IMR-90 (cell line): ENCODE measurements around the gene OR2T4. TPM values are rescaled to one million over a fixed set of nuclear protein-coding genes. Genes with fewer than 3 reads are reported as not detected.

ENCODE experiments used
- ATAC-seq: fragments of 200-7000 bp; cut with Tn5 transposase; 2 replicates; pipeline ENCODE4 v1.9.1; 2020; ENCODE audit warnings: low read depth, mild to moderate bottlenecking, moderate library complexity
- BruUV-seq: library from RNA; stranded (reverse); fragments of 400-500 nt; replicated peaks from 2 replicates; lab custom pipeline; 2021; lab: Mats Ljungman, UMichigan
- CTCF ChIA-PET: fragments of 300-600 bp; formaldehyde crosslinking; extraction: SDS; loops from one replicate; lab custom pipeline; 2021; ENCODE audit warnings: antibody characterized with exemption; lab: Yijun Ruan, JAX
- POLR2A ChIA-PET: fragments of 300-600 bp; sonication (Branson Sonifier 250); formaldehyde crosslinking; loops from one replicate; lab custom pipeline; 2022; ENCODE audit warnings: antibody characterized with exemption; ENCODE audit not compliant: unreplicated experiment; lab: Charles Lee
- DNase-seq: peaks from one replicate; pipeline ENCODE4 v3.0.0; 2013
- H2AFZ ChIP-seq: replicated peaks from 2 replicates; pipeline ENCODE3; 2013; ENCODE audit warnings: low read length, mild to moderate bottlenecking; ENCODE audit not compliant: poor library complexity
- H2AK5ac ChIP-seq: 2 replicates; pipeline ENCODE4 v1.6.1; 2013; ENCODE audit warnings: low read depth, low read length, inconsistent platforms
- H2AK9ac ChIP-seq: replicated peaks from 2 replicates; pipeline ENCODE3; 2013; ENCODE audit warnings: mild to moderate bottlenecking, low read depth, low read length, moderate library complexity; ENCODE audit not compliant: poor library complexity
- H2BK120ac ChIP-seq: 2 replicates; pipeline ENCODE4 v1.6.1; 2013; ENCODE audit warnings: low read depth, low read length, inconsistent platforms
- H2BK15ac ChIP-seq: 3 replicates; pipeline ENCODE4 v1.6.1; 2013; ENCODE audit warnings: low read depth, low read length, inconsistent platforms
- H2BK20ac ChIP-seq: 2 replicates; pipeline ENCODE4 v1.6.1; 2013; ENCODE audit warnings: low read depth, mild to moderate bottlenecking, inconsistent platforms, low read length, moderate library complexity
- H2BK5ac ChIP-seq: 2 replicates; pipeline ENCODE4 v1.6.1; 2013; ENCODE audit warnings: mild to moderate bottlenecking, low read depth, low read length, inconsistent platforms; ENCODE audit not compliant: poor library complexity, severe bottlenecking
- H3K14ac ChIP-seq: replicated peaks from 2 replicates; pipeline ENCODE4 v1.6.1; 2013; ENCODE audit warnings: low read depth, low read length, inconsistent platforms
- H3K18ac ChIP-seq: 2 replicates; pipeline ENCODE4 v1.6.1; 2013; ENCODE audit warnings: low read depth, low read length, control low read depth
- H3K23ac ChIP-seq: 2 replicates; pipeline ENCODE4 v1.6.1; 2013; ENCODE audit warnings: low read depth, low read length, inconsistent platforms
- H3K27ac ChIP-seq: 2 replicates; pipeline ENCODE4 v1.5.1; 2013; ENCODE audit warnings: mild to moderate bottlenecking, control low read depth, low read length; ENCODE audit not compliant: insufficient read depth
- H3K27me3 ChIP-seq: 2 replicates; pipeline ENCODE4 v1.6.1; 2013; ENCODE audit warnings: low read length; ENCODE audit not compliant: control insufficient read depth, insufficient read depth
- H3K36me3 ChIP-seq: 2 replicates; pipeline ENCODE4 v1.6.1; 2013; ENCODE audit warnings: low read length, mixed read lengths; ENCODE audit not compliant: control insufficient read depth, insufficient read depth
- H3K4ac ChIP-seq: 2 replicates; pipeline ENCODE4 v1.6.1; 2013; ENCODE audit warnings: low read depth, low read length, inconsistent platforms
- H3K4me1 ChIP-seq: 2 replicates; pipeline ENCODE4 v1.6.1; 2013; ENCODE audit warnings: low read length, mixed read lengths; ENCODE audit not compliant: control insufficient read depth, insufficient read depth
- H3K4me2 ChIP-seq: 2 replicates; pipeline ENCODE4 v1.6.1; 2013; ENCODE audit warnings: low read depth, mild to moderate bottlenecking, control low read depth, low read length, moderate library complexity
- H3K4me3 ChIP-seq: 2 replicates; pipeline ENCODE4 v1.5.1; 2013; ENCODE audit warnings: low read depth, mild to moderate bottlenecking, control low read depth, low read length, moderate library complexity; ENCODE audit not compliant: insufficient read depth
- H3K56ac ChIP-seq: 2 replicates; pipeline ENCODE4 v1.6.1; 2013; ENCODE audit warnings: low read length, inconsistent platforms; ENCODE audit not compliant: insufficient read depth; ENCODE audit errors: extremely low read depth
- H3K79me1 ChIP-seq, 2 experiments: 2 replicates each; pipeline ENCODE4 v1.6.1; 2013; ENCODE audit warnings: low read length in 2 of 2, inconsistent platforms in 1 of 2, low read depth in 1 of 2
- H3K9ac ChIP-seq: 2 replicates; pipeline ENCODE4 v1.6.1; 2013; ENCODE audit warnings: low read depth, low read length, control low read depth
- H3K9me1 ChIP-seq: 2 replicates; pipeline ENCODE4 v1.6.1; 2013; ENCODE audit warnings: low read length, inconsistent platforms; ENCODE audit not compliant: insufficient read depth
- H3K9me3 ChIP-seq: 2 replicates; pipeline ENCODE4 v1.6.1; 2013; ENCODE audit warnings: low read length; ENCODE audit not compliant: control insufficient read depth, insufficient read depth
- H4K20me1 ChIP-seq: 2 replicates; pipeline ENCODE4 v1.6.1; 2013; ENCODE audit warnings: low read length, inconsistent platforms; ENCODE audit not compliant: insufficient read depth
- H4K5ac ChIP-seq: 2 replicates; pipeline ENCODE4 v1.6.1; 2013; ENCODE audit warnings: mild to moderate bottlenecking, low read depth, low read length, control low read depth
- H4K8ac ChIP-seq, 2 experiments: 2 replicates each; pipeline ENCODE4 v1.6.1; 2013; ENCODE audit warnings: low read depth in 2 of 2, low read length in 2 of 2, control low read depth in 1 of 2, inconsistent platforms in 1 of 2
- H4K91ac ChIP-seq: 2 replicates; pipeline ENCODE4 v1.6.1; 2013; ENCODE audit warnings: low read depth, low read length, inconsistent platforms; ENCODE audit not compliant: insufficient read depth
- BHLHE40 ChIP-seq: fragments of 150-350 bp; IDR thresholded peaks from 2 replicates; pipeline ENCODE4 v1.6.1; 2016; ENCODE audit warnings: mild to moderate bottlenecking, low read depth, low read length
- CEBPB ChIP-seq: IDR thresholded peaks from 2 replicates; pipeline ENCODE4 v1.6.1; 2012; ENCODE audit warnings: low read depth, low read length, improper control_type of control experiment
- CHD1 ChIP-seq: IDR thresholded peaks from 2 replicates; pipeline ENCODE4 v1.6.1; 2012; ENCODE audit warnings: low read depth, low read length, improper control_type of control experiment
- FOS ChIP-seq: fragments of 150-350 bp; IDR thresholded peaks from 2 replicates; pipeline ENCODE4 v1.6.1; 2016; ENCODE audit warnings: low read depth, low read length
- MAFK ChIP-seq: IDR thresholded peaks from 2 replicates; pipeline ENCODE4 v1.6.1; 2012; ENCODE audit warnings: low read depth, low read length, improper control_type of control experiment
- MAZ ChIP-seq: IDR thresholded peaks from 2 replicates; pipeline ENCODE4 v1.6.1; 2012; ENCODE audit warnings: low read depth, mild to moderate bottlenecking, low read length, improper control_type of control experiment, moderate library complexity, borderline replicate concordance
- MXI1 ChIP-seq: IDR thresholded peaks from 2 replicates; pipeline ENCODE4 v1.6.1; 2012; ENCODE audit warnings: low read depth, mild to moderate bottlenecking, low read length, moderate library complexity, borderline replicate concordance
- NFE2L2 ChIP-seq: fragments of 150-350 bp; IDR thresholded peaks from 2 replicates; pipeline ENCODE4 v1.6.1; 2016; ENCODE audit warnings: low read depth, mild to moderate bottlenecking, low read length
- POLR2A ChIP-seq: IDR thresholded peaks from 2 replicates; pipeline ENCODE4 v1.6.1; 2012; ENCODE audit warnings: mild to moderate bottlenecking, low read depth, low read length
- RAD21 ChIP-seq: IDR thresholded peaks from 2 replicates; pipeline ENCODE4 v1.6.1; 2012; ENCODE audit warnings: low read length, improper control_type of control experiment
- RCOR1 ChIP-seq: IDR thresholded peaks from 2 replicates; pipeline ENCODE4 v1.6.1; 2012; ENCODE audit warnings: mild to moderate bottlenecking, low read length, improper control_type of control experiment; ENCODE audit not compliant: insufficient replicate concordance
- RFX5 ChIP-seq: IDR thresholded peaks from 2 replicates; pipeline ENCODE4 v1.8.0; 2012; ENCODE audit warnings: low read depth, mild to moderate bottlenecking, low read length, moderate library complexity
- SMC3 ChIP-seq: fragments of 150-350 bp; IDR thresholded peaks from 2 replicates; pipeline ENCODE4 v1.6.1; 2016; ENCODE audit warnings: low read depth, mild to moderate bottlenecking, antibody characterized with exemption, low read length, moderate library complexity
- WGBS, 2 experiments: methylation state at CpG; one replicate each; pipeline versions ENCODE4 v1.1.5 to v1.1.7; 2013; ENCODE audit warnings: missing lambda C conversion rate in 2 of 2; ENCODE audit not compliant: insufficient read length in 1 of 2; ENCODE audit errors: extremely low coverage in 2 of 2; 5-methylcytosine and 5-hydroxymethylcytosine counted together
- dilution Hi-C: fragments of 300-500 bp; cut with HindIII; formaldehyde crosslinking; loops from one replicate; pipeline ENCODE4 v1.14.3; 2018; ENCODE audit warnings: low sequenced_read_pairs; ENCODE audit not compliant: unreplicated experiment
- in situ Hi-C: fragments of 300-500 bp; cut with MboI; formaldehyde crosslinking; loops from 3 replicates; pipeline ENCODE4 v1.14.3; 2019; ENCODE audit warnings: low sequenced_read_pairs, inconsistent platforms, mixed read lengths
- intact Hi-C: fragments of 100-400 bp; cut with micrococcal nuclease; formaldehyde crosslinking; loops from 2 replicates; pipeline ENCODE4 v1.10.0; 2022
- polyA plus RNA-seq, 3 experiments: library from polyadenylated mRNA; depleted of rRNA; stranded (reverse); fragments of >200 nt; gene quantifications; 2 replicates each; pipeline ENCODE4 v1.2.3, GENCODE V29; 2012; ENCODE audit warnings: low replicate concordance in 1 of 3
- total RNA-seq: library from RNA; depleted of rRNA; stranded (reverse); fragments of >200 nt; gene quantifications from 2 replicates; pipeline ENCODE4 v1.2.3, GENCODE V29; 2012
- TF ChIP-seq, protein P1 (sequence below): conservative IDR thresholded peaks from 2 replicates; pipeline ENCODE4 v1.5.1; 2012; ENCODE audit warnings: mild to moderate bottlenecking, low read depth, low read length, improper control_type of control experiment
- TF ChIP-seq, protein P2 (sequence below): fragments of 150-350 bp; IDR thresholded peaks from 2 replicates; pipeline ENCODE4 v1.6.1; 2016; ENCODE audit warnings: low read depth, mild to moderate bottlenecking, low read length, moderate library complexity, borderline replicate concordance

The OR2T4 gene
- total and polyA plus RNA-seq, 2 of the 4 experiments (the other 2 are of a cell fraction): not detected

DNA sequence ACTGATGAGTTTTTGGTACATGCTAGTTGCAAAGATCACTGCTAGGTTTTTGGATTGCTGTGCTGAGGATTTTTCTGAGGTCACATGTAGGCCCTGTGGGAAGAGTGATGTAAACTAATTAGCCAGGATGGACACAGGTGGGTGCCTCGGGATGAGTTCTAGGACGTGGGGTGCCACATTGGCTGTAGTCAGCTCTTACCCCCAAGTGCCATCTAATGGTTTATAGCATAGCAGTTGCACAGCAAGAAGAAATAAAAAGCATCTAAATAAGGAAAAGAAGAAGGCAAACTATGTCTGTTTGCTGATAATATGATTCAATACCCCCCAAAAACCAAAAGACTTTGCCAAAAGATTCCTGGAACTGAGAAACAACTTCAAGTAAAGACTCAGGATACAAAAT is 31.6 kb downstream of the OR2T4 start:
- no peak overlapping the region for H2AK9ac ChIP-seq
- TF ChIP-seq BHLHE40: no peak
- TF ChIP-seq MAFK: no peak
- no peak for TF ChIP-seq RCOR1
- TF ChIP-seq, protein P1, sequence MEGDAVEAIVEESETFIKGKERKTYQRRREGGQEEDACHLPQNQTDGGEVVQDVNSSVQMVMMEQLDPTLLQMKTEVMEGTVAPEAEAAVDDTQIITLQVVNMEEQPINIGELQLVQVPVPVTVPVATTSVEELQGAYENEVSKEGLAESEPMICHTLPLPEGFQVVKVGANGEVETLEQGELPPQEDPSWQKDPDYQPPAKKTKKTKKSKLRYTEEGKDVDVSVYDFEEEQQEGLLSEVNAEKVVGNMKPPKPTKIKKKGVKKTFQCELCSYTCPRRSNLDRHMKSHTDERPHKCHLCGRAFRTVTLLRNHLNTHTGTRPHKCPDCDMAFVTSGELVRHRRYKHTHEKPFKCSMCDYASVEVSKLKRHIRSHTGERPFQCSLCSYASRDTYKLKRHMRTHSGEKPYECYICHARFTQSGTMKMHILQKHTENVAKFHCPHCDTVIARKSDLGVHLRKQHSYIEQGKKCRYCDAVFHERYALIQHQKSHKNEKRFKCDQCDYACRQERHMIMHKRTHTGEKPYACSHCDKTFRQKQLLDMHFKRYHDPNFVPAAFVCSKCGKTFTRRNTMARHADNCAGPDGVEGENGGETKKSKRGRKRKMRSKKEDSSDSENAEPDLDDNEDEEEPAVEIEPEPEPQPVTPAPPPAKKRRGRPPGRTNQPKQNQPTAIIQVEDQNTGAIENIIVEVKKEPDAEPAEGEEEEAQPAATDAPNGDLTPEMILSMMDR: no peak
- TF ChIP-seq SMC3: no peak
- TF ChIP-seq CHD1: no peak
- TF ChIP-seq CEBPB: no peak
- no peak for TF ChIP-seq MAZ
- TF ChIP-seq POLR2A: no peak
- TF ChIP-seq FOS: no peak
- TF ChIP-seq RAD21: no peak
- no peak for TF ChIP-seq MXI1
- TF ChIP-seq, protein P2, sequence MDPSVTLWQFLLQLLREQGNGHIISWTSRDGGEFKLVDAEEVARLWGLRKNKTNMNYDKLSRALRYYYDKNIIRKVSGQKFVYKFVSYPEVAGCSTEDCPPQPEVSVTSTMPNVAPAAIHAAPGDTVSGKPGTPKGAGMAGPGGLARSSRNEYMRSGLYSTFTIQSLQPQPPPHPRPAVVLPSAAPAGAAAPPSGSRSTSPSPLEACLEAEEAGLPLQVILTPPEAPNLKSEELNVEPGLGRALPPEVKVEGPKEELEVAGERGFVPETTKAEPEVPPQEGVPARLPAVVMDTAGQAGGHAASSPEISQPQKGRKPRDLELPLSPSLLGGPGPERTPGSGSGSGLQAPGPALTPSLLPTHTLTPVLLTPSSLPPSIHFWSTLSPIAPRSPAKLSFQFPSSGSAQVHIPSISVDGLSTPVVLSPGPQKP: no peak
- TF ChIP-seq RFX5: no peak
- no peak for TF ChIP-seq NFE2L2

More for the DNA sequence above, 31.6 kb downstream of the OR2T4 start:
- Histone ChIP-seq H4K5ac (no peak overlapping the region), H4K20me1 (no peaks in the 10 kb centered on the region), H3K4ac (no peak overlapping the region), H3K9ac (no peak overlapping the region), H4K8ac (no peak overlapping the region), H3K56ac (no peak overlapping the region), H2AK5ac (no peak overlapping the region), H3K4me1 (no peaks in the 10 kb centered on the region), H2AFZ (no peak overlapping the region), H3K27me3 (no peaks in the 10 kb centered on the region), H2BK15ac (no peak overlapping the region), H3K18ac (no peak overlapping the region), H3K14ac (no peak overlapping the region), H3K4me2 (no peak overlapping the region), H2BK5ac (no peak overlapping the region), H3K27ac (no peak overlapping the region), H3K4me3 (no peak overlapping the region), H2BK20ac (no peak overlapping the region), H4K91ac (no peak overlapping the region), H3K79me1 (no peaks in the 10 kb centered on the region), H2BK120ac (no peak overlapping the region), H3K9me1 (no peaks in the 10 kb centered on the region), H3K36me3 (no peaks in the 10 kb centered on the region), H3K9me3 (peaks cover 12% of the 10 kb centered on the region), H3K23ac (no peak overlapping the region)
- ChIA-PET CTCF (no interaction called here), POLR2A (no interaction called here)
- intact Hi-C loops: no loop called here
- ATAC-seq: no peak
- in situ Hi-C loops: no loop called here
- DNase-seq: no peak
- no CpG with 5 or more reads among the region's 2 CpGs for WGBS, 2 experiments
- dilution Hi-C loops: no loop called here
- BruUV-seq: no TSS peak
